DMS 273 (cell line): Measurements from ENCODE around the gene DOCK2.
A peak's percentile ranks its signal among the peaks of the same experiment; 100 is the strongest.
"Not testable (repeated sequence)": the region's sequence is repeated elsewhere in the genome, so short reads cannot be mapped to it uniquely, and the experiment has no call there.

Source experiments
- DNase-seq: peaks from one replicate; lab custom pipeline; 2025; ENCODE audit not compliant: unreplicated experiment; lab: John Stamatoyannopoulos, UW

Gene DOCK2

DNA sequence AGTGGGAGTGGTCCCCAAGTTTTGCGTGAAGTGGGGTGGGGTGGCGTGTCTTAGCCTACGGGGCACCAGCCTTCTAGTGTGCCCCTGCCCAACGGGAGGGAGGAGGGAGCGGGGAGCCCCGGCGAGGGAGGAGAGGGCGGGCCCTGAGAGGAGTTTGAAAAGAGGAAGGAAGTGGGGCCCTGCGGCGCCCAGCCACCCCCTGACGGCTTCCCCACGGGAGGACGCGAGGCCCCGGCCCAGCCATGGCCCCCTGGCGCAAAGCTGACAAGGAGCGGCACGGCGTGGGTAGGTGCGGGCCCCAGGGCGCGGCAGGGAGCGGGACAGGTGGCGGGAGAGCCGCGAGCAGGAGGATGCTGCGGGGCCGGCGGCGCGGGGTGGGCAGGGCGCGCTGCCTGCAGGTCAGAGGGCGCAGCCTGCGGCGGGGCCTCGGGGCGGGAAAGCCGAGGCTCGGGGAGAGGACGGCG, at the start of gene DOCK2:
DOCK2 (plus strand) TSS at position 191 of the 464 bp plus-strand sequence; CDS start at position 243, 52 bp downstream.
- DNase-seq = peak; percentile 31

DNA sequence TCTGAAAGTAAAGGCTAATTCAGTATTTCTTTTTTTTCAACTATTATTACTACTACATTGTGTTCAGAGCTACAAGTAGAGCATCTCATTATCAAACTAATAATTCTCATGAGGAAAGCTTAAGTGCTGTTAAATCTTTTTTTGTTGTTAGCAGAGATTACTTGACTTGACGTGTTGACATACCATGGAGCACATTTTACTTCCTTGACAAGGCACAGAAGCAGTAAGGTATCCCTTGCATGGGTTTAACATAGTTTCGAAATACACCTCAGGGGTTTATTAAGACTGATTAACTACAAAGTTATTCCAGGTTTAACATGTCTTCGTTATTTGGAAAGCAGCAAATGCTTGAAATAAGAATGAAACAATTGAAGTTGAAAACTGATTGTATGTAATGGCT, 46.5 kb upstream of the DOCK2 start:
- no peak for DNase-seq

DNA sequence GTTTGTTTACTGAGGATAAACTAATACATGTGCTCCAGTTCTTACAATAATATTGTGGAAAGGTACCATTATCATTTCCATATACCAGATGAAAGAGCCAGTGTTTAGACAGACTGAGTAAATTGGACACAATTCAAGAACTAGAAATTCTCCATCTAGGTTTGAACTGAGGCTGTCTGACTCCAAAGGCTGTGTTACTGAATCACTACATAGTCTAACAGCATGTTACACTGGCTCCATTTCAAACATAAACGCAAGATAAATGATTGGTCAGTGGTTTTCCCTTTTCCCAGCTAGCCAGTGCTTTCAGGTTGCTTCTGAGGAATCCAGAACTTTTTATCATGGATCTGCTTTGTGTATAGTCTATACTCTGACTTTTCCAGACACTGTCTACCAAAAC, 45.4 kb upstream of the DOCK2 start:
- DNase-seq = no peak

DNA sequence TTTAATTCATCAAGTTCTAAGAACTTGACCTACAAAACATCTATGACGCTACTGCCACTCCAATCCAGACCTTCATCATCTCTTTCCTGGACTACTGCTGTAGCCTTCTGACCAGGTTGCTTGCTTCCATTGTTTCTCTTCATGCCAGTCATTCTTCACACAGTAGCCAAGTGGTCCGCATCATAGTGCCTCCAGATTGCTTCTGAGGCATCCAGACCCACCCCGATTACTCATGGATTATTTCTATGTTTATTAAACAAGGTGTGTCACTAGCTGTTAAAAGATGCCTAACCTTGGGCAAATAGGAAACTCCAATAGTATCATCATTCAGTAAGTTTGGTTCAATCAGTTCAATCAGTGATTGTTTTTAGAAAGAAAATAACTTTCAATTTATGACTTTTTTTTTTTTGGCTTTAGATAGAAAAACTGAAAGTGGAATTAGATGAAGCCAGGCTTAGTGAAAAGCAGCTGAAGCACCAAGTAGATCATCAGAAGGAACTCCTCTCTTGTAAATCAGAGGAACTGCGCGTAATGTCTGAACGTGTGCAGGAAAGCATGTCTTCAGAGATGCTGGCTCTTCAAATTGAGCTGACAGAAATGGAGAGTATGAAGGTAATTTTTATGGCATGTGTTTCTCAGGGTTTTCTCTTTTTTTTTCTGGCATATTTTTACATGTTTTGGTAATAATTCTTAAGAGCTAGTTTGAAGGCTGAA, 44.0 kb upstream of the DOCK2 start:
- no peak for DNase-seq

DNA sequence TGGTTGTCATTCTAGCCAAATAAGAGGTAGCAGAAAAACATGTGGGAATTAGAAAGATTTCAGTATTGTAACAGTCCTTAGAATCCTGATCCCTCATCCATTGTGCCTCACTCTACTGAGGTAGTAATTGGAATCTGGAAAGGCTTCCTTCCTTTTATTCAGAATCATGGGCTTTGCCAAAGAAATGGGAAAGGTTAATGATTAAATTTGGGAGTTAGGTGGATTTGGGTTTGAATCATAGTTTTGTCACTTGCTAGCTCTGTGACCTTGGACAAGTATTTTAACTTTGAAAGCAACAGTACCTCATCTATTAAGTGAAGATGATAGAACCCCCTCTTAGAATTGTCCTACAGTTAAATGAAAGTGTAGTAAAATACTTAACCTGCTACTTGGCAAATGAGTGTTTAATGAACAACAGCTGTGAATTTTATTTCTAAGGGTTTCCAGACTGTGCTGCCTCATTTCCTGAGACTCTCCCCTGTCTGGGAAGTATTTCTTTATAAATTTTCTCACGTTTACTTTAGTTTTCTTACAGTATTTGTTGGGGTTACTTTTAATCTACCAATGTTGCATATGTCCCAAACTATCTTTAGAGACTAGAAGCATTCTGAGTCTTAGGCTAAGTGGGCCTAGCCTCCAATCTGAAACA, 41.8 kb upstream of the DOCK2 start:
- no peak for DNase-seq

DNA sequence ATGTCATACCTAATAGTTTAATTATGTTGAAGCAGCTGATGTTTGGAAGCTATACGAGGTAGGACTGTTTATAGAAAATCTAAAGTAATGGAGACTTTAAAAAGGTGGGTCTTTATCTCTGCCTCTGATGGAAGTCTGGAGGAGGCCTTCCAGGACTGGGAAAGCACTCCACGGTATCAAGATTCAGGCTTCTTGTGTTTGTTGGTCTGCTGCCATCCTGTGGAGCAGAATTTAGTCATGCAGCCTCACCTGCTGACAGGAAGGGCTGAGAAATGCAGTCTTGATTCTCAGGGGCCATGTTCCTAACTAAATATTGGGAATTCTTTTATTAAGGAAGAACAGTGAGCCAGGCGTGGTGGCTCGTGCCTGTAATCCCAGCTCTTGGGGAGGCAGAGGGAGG, 37.6 kb upstream of the DOCK2 start:
- DNase-seq = no peak

DNA sequence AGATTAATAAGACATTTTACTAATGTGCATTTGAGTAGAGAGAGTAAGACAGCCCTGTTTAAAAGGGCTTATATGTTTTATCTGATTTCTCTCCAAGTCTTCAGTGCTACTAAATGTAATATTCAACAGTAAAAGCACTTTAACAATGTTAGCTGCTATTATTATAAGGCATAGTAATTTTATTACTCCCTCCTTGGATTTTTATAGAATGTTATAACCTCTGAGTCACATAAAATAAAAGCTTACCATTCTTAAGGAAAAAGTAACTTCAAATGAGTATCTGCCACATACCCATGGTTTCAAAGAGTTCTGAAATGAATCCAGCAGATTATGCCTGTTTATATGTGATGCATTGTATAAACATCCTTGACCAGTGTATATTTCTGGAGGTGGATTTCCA, 34.5 kb upstream of the DOCK2 start:
- no peak for DNase-seq

DNA sequence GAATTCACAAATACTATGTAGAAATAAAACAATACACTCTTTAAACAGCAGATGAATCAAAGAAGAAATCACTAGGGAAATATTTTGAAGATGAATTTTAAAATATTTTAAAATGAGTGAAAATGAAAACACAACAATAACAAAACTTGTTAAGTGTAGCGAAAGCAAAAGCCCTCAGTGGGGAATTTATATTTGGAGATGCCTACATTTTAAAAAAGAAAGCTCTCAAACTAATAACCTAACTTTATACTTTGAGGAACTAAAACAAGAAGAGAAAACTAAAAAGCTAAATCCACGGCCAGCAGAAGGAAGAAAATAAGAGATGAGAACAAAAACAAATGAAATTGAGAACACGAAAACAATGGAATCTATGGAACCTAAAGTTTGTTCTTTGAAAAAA, 30.8 kb upstream of the DOCK2 start:
- no peak for DNase-seq

DNA sequence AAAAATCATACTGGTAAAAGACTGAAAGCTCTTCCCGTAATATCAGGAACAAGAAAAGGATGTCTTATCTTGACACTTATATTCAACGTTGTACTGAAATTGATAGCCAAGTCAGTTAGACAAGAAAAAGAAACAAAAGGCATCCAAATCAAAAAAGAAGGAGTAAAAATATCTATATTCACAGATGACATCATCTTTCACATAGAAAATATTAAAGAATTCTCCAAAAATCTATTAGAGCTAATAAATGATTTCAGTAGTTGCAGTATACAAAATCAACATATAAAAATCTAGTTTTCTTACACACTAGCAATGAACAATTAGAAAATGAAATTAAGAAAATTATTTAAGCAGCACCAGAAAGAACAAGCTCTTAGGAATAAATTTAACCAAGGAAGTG, 29.2 kb upstream of the DOCK2 start:
- DNase-seq = no peak

DNA sequence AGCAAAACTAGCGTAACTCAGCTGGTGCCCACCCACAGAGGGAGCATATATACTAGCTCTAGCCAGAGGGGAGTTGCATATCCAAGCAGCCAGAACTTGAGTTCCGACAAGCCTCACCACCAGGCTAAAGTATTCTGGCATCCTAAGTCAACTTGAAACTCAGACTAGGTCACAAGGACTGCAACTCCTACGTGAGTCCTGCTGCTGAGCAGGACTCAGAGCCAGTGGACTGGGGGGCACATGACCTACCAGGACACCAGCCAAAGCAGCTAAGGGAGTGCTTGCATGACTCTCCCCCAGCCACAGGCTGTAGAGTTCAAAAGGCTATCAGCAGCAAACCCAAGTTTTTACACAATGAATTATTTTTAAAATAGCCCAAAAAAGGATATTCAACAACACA, 27.4 kb upstream of the DOCK2 start:
- no peak for DNase-seq

DNA sequence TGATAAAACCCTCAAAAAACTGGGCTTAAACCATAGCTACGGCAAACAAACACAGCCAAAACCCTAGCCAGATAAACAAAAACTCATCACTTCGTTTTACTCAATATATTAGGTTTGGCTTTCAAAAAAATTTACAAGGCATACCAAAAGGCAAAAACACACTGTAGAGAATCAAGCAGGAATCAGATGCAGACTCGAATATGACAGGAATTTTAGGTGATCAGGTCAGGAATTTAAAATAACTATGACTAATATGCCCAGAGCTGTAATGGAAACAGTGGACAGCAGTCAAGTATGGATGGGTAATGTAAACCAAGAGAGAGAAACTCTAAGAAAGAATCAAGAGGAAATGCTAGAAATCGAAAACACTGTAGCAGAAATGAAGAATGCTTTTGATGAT, 26.5 kb upstream of the DOCK2 start:
- DNase-seq = no peak

DNA sequence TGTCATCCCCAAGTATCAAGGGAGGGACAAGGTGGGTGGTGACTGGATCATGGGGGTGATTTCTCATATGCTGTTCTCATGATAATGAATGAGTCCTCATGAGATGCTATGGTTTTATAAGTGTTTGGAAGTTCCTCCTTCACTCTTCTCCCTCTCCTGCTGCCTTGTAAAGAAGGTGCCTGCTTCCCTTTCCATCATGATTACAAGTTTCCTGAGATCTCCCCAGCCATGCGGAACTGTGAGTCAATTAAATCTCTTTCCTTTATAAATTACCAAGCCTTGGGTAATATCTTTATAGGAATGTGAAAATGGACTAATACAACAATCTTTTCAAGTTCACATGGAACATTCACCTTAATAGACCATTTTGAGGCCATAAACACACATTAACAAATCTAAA, 21.5 kb upstream of the DOCK2 start:
- DNase-seq = no peak

DNA sequence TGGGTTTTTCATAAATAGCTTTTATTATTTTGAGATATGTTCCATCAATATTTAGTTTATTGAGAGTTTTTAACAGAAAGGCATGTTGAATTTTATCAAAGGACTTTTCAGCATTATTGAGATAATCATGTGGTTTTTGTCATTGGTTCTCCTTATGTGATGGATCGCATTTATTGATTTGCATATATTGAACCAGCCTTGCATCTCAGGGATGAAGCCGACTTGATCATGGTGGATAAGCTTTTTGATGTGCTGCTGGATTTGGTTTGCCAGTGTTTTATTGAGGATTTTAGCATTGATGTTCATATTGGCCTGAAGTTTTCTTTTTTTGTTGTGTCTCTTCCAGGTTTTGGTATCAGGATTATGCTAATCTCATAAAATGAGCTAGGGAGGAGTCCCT, 12.8 kb upstream of the DOCK2 start:
- DNase-seq = not testable (repeated sequence)

DNA sequence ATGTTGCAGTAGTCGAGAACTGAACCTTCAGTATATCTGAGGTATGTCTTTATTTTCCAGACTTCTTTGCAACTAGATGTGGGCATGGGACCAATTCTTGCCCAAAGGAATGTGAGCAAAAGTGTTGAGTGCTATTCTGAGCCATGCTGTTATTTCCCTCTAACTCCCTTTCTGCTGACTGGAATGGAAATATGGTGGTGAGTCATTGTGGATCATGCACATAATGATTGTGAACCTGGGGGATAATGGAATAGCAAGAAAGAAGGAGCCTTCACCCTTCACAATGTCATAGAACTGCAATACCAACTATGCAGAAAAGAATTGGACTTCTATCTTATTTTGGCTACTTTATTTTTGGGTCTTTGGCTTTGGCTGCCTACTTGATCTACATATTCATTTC, 10.3 kb upstream of the DOCK2 start:
- DNase-seq = no peak

DNA sequence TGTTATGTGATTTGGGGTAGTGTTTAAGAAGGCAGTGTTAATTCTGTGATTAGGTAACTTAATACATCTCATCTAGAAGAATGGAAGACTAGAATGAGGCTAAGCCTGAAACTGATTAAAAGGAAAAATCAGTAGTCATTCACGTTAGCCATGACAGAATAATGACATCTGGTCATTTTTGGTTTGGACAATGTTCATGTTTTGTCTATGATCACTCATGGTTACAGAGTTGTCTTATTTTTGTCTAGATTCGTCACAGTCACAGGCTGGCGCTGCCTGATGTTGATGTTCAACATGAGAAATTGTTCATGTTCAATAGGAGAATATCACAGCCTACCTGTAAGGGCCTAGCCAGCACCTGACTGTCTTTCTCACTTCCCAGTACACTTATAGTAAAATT, 9.5 kb upstream of the DOCK2 start:
- no peak for DNase-seq

DNA sequence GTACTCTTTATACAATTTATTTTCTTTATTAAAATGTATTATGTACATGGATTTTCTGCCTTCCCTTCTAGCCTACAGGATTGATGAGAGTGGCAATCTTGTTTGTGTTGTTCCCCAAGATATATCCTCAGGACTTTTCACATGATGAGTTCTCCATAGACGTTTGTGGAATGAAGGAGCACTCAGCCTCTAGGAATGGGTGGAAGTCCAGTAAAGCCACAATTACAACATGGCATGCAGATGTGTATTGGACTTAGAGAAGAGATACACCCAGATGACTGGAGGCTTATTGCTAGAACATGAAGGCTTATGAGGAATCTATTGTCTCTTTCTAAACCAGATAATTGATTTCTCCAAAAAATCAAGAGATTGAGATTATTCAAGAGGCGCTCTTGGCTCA, 8.2 kb upstream of the DOCK2 start:
- DNase-seq = no peak

DNA sequence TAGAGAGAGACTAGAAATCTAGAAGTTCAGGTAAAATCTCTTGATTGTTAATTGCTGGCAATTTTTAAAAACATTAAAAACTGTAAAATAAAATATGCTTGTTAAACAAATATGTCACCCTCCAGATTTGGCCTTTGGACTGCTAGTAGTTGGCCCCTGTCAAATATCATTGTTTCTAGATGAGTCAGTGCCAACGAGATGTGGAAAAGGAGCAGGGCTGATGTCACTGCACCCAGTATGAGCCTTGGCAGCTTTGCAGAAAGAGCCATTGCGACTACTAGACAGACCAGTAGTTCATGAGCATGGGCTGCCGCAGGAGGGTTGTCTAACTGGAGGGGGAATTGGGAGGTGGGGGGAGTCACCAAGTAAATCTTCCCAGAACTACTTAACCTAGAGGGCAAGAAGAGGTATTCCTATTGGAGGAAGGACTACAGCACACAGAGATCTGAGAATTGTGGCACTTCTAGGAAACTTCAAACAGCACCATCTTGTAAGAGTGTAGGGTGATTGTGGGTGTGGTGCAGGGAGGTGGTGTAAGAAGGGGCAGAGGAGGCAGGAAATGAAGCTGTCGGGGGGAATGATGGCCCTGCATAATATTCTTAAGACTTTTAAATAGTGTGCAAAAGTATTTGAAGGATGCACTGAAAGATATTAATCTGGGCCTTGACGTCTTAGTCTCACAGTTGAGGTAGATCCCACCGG, 7.1 kb upstream of the DOCK2 start:
- DNase-seq = no peak

DNA sequence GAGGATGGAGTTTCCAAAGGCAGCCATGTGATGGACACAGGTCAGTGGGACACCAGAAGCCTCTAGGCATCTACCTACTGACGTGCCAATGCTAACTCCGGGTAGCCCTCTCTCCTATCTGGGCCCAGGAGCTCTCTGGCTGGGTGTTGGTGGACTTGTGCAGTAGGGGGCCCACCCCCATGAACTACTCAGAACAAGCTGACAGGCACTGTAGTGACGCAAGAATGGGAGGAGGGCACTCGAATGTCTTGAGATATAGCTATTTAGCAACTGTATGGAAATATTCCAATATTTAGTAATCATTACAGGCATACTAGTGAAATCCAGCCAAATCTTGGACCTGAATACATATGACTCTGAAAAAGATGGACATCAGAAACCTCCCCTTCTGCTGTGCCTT, 5.7 kb upstream of the DOCK2 start:
- DNase-seq = no peak

DNA sequence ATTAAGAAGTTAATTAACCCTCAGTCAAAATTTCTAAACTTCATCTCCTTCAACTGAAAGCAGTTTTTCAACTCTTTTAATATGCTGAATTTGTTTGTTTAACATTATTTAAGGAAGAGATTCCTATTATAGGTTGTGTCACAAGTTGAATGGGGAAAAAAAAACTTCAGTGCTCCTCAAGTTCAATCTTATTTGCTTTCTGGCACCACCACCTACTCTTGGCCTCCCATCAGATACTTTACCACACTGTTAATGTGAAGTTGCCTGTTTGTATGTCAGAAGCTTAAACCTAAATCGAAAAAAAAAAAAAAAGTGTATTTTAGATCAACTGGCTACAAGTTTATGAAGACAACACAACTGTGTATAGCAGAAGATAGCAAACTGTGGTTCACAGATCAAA, 4.1 kb upstream of the DOCK2 start:
- no peak for DNase-seq

DNA sequence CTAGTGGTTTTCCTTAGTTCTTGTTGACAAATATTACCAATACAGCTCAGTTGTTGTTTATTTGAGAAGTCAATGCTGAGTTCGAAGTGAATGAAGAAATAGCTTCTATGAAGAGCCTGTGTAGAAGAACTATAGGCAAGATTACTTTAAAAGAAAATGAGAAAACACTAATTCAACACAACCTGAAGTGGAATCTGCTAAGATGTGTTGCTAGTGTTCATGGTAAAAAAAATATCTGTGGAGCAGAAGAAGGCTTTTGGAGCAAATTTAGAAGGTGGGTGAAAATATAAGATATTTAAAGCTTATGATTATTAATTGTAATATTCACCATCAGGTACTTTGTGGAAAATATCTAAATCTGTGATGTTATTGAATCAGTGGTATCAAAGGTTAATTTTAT, 2.5 kb upstream of the DOCK2 start:
- DNase-seq = no peak

DNA sequence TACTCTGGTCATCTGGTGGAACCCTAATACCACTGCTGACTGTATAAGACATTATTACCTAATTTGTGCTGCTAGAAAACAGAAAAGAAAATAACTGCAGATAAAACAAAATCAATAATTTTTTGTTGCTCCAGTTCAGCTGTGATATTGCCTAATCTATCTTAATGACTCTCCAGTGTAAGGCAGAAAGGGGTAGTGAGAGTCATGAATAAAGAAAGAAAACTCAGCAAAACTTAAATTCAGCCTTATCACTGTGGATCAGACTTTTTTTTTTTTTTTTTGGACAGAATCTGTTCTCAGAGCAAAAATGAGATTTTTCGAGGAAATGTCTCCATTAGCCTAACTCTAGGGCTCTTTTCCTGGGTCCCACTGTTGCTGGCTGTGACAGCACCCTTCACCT, 1.1 kb upstream of the DOCK2 start:
- DNase-seq = no peak

DNA sequence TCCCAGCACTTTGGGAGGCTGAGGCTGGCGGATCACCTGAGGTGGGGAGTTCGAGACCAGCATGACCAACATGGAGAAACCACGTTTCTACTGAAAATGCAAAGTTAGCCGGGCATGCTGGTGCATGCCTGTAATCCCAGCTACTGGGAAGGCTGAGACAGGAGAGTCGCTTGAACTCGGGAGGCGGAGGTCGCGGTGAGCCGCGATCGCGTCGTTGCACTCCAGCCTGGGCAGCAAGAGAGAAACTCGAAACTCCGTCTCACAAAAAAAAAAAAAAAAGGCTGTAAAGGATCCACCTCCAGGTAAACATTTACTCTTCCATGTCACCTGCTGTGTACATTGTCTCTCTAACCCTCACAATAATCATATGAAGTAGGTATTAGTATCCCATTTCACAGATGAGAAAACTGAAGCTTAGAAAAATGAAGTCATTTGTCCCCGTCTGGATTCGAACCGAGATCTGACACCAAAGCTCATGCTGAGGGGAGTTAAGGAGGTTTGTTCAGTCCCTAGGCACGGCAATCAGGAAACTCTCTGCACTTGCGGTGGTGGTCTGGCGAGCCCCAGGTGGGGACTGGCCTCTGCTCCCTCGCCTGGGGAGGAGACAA, 494 bp upstream of the DOCK2 start:
- DNase-seq = no peak
